ENCODE measurements around the gene FASTK. TPM values are rescaled to one million over a fixed set of nuclear protein-coding genes. Genes with fewer than 3 reads are reported as not detected.

Gene FASTK
- total RNA-seq, 1 donor from 2014 or later = 63.1 TPM

- peak; percentile 78 for DNase-seq (ENCODE audit: low spot score)
Observed at GRCh38 chr7:151083071-151083823, 2.6 kb upstream of the FASTK start, which contains the start of gene TMUB1. TSS of gene TMUB1 (minus strand) at chr7:151083493. CDS start at chr7:151082563, 930 bp downstream.

GRCh38 chr7:151082141-151083070 is 1.8 kb upstream of the FASTK start:
- DNase-seq (ENCODE audit: low spot score) = no peak

GRCh38 chr7:151081170-151082101 is 827 bp upstream of the FASTK start:
- DNase-seq (ENCODE audit: low spot score) = peak; percentile 56

GRCh38 chr7:151080067-151080521 is 515 bp downstream of the FASTK start:
- DNase-seq (ENCODE audit: low spot score) = peak; percentile 56

- DNase-seq (ENCODE audit: low spot score) = no peak
Observed at GRCh38 chr7:151079199-151079910, 1.3 kb downstream of the FASTK start.

GRCh38 chr7:151078233-151079040 is 2.2 kb downstream of the FASTK start:
- no peak for DNase-seq (ENCODE audit: low spot score)

GRCh38 chr7:151077705-151078232 is 2.8 kb downstream of the FASTK start:
- no peak for DNase-seq (ENCODE audit: low spot score)

- DNase-seq (ENCODE audit: low spot score) = no peak
Observed at GRCh38 chr7:151076863-151077704, 3.5 kb downstream of the FASTK start.

GRCh38 chr7:151075978-151076426 is 4.6 kb downstream of the FASTK start:
- no peak for DNase-seq (ENCODE audit: low spot score)

- DNase-seq (ENCODE audit: low spot score) = no peak
Observed at GRCh38 chr7:151075662-151075971, 5.0 kb downstream of the FASTK start.

GRCh38 chr7:151074817-151075661 is 5.6 kb downstream of the FASTK start:
- no peak for DNase-seq (ENCODE audit: low spot score)

- DNase-seq (ENCODE audit: low spot score) = no peak
Observed at GRCh38 chr7:151073990-151074389, 6.6 kb downstream of the FASTK start.

- DNase-seq (ENCODE audit: low spot score) = no peak
Observed at GRCh38 chr7:151071032-151071866, 9.4 kb downstream of the FASTK start.

GRCh38 chr7:151070574-151070960 is 10.0 kb downstream of the FASTK start:
- no peak for DNase-seq (ENCODE audit: low spot score)

- no peak for DNase-seq (ENCODE audit: low spot score)
Observed at GRCh38 chr7:151069841-151070573, 10.6 kb downstream of the FASTK start.
